GM12873 (cell line): ENCODE data around the gene SPHK2.

Experiments used
- TF ChIP-seq, protein P1 (sequence below): IDR thresholded peaks from 2 replicates; pipeline ENCODE4 v1.5.1; 2012; ENCODE audit warnings: low read depth, mild to moderate bottlenecking, moderate library complexity, low read length, control low read depth; ENCODE audit not compliant: insufficient read depth; ENCODE audit errors: missing control alignments

The SPHK2 gene

DNA sequence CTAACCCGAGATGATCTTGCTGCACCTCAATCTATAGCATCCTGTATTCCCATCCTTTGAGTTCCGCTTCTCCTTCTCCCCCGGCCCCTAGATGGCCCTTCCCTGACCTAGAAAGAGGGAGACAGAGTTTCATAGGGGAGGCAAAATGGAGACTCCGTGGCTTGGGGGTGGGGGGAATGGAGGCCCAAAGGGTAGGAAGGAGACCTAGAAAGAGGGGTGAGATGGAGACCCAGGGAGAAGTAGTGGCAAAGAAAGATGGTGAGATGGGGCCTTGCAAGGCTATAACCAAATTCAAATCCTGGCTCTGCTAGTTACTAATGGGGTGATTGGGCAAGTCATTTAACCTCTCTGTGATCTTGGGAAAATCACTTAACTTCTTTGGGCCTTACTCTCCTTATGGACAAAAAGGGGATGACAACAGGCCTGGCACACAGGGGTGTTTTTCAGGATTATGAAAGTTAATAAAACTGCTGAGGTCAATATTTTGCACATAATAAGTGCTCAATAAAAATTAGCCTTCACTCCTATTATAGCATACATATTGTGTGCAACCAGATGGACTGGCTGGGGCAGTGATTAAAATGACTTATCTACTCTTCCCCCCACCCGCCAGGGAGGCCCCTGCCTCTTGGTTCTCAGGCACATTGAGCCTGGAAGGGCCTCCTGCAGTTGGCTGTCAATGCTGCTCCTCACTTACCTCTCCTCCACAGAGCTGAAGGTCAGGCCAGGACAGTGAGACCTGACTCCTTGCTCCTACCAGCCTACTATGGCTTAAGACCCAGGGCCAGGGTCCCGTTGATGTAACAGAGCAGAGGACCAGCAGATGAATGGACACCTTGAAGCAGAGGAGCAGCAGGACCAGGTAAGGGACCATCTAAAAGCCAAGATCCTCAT, 633 bp downstream of the SPHK2 start:
- TF ChIP-seq, protein P1, sequence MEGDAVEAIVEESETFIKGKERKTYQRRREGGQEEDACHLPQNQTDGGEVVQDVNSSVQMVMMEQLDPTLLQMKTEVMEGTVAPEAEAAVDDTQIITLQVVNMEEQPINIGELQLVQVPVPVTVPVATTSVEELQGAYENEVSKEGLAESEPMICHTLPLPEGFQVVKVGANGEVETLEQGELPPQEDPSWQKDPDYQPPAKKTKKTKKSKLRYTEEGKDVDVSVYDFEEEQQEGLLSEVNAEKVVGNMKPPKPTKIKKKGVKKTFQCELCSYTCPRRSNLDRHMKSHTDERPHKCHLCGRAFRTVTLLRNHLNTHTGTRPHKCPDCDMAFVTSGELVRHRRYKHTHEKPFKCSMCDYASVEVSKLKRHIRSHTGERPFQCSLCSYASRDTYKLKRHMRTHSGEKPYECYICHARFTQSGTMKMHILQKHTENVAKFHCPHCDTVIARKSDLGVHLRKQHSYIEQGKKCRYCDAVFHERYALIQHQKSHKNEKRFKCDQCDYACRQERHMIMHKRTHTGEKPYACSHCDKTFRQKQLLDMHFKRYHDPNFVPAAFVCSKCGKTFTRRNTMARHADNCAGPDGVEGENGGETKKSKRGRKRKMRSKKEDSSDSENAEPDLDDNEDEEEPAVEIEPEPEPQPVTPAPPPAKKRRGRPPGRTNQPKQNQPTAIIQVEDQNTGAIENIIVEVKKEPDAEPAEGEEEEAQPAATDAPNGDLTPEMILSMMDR, result no peak

DNA sequence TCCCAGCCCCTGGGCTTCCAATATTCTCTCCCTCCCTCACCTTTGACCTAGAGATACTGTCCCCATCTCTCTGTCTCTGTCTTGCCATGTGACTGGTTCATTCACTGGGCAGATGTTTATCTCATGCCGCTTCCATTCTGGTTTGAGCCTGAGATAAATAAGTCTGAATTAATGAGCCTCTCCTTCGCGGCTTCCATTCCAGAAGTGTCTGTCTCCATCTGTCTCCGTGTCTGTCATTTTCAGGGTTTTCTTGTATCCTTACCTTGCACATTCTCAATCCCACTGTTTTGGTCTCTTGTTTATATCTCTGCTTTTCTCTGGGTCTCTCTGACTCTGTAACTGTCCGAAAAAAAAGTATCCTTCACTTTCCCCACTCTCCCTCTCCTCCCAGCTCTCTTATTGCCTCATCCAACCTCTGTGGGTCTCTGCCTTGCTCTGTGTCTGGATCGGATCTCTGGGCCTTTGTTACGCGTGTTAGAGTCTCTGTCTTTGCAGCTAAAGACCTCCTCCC, 4.3 kb downstream of the SPHK2 start:
- TF ChIP-seq, protein P1, result no peak

- TF ChIP-seq, protein P1, result no peak
Measured at GRCh38 chr19:48624067-48624594, 4.8 kb downstream of the SPHK2 start.

DNA sequence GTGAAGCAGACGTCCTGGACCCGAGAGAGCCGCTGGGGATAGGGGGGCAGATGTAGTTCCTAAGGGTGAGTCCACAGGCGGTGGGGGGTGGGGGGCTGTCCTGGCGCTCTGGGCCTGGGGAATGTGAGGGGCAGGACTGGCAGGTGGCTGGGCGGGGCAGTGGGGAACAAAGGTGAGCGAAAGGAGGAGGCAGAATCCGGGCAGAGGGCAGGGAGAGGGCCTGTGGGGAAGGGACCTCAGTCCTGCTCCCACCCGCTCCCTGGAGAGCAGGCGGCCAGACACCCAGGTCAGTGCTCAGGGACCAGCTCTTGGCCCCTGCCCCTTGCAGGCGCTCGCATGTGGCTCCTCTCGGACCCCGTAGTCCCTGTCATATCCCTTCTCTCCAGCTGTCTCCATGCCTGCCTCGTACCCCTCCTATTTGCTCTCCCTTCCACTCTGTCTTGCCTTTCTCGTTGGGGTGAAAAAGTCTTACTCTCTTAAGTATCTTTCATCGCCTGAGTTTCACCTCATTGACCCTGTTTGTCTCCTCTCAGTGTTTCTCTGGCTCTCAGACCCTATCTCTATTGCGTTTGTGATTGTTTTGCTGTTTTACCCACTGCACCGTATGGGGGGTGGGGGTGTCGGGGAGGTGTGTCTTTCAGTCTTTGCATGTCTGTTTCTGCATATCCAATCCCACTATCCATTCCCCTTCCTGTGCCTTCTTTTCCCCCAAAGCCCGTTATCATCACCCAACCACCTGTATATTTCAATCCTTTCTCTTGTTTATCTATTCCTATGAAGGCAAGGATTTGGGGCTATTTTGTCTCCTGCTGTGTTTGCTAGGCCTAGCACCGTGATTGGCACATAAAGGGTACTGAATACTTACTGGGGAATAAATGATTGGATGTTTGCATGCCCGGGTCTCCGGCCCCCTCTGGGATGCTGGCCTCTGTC, 5.8 kb downstream of the SPHK2 start:
- TF ChIP-seq, protein P1, result no peak

GRCh38 chr19:48625891-48626327, 6.6 kb downstream of the SPHK2 start:
- TF ChIP-seq, protein P1, result no peak

DNA sequence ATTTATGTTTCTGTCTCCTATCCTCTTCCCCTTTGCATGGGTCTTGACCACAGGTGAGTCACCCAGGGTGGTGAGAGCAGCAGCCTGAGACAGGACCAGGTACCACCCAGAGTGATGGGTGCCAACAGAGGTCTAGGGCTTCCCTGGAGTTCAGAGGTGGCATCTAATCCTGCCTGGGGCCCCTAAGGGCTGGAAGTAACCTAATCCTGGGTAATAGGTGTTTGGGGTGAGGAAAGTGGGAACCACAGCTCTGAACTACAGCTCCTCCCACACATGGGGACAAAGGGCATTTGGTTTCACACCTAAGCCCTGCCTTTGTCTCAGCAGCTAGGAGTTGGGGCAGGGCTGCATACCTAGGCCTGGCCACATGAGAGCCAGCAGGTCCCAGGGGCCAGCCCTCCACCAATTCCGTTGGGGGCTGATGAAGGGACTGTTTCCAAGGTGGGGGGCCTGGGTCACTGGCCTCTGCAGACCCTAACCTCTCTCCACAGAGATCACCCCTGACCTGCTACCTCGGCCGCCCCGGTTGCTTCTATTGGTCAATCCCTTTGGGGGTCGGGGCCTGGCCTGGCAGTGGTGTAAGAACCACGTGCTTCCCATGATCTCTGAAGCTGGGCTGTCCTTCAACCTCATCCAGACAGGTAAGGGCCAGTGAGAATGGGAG, 8.0 kb downstream of the SPHK2 start:
- TF ChIP-seq, protein P1, result no peak
